KMS-11 (cell line): ENCODE measurements around the gene RNLS.
A peak's percentile ranks its signal among the peaks of the same experiment; 100 is the strongest.

Experiments
- H2AFZ ChIP-seq: fragments of 200-600 bp; sonication (generic); 2 replicates; pipeline ENCODE4 v1.6.1; 2016; ENCODE audit warnings: antibody characterized with exemption, mixed run types, low read depth
- H3K27ac ChIP-seq: fragments of 200-600 bp; sonication (generic); 2 replicates; pipeline ENCODE4 v1.6.1; 2016; ENCODE audit warnings: mild to moderate bottlenecking, mixed run types
- H3K27me3 ChIP-seq: fragments of 200-600 bp; sonication (generic); 2 replicates; pipeline ENCODE4 v1.6.1; 2017; ENCODE audit warnings: mild to moderate bottlenecking, low read depth, mixed run types, moderate library complexity; ENCODE audit not compliant: insufficient read depth
- H3K36me3 ChIP-seq: fragments of 200-600 bp; sonication (generic); 2 replicates; pipeline ENCODE4 v1.6.1; 2017; ENCODE audit warnings: mild to moderate bottlenecking, mixed run types; ENCODE audit not compliant: insufficient read depth
- H3K4me1 ChIP-seq: fragments of 200-600 bp; sonication (generic); 2 replicates; pipeline ENCODE4 v1.6.1; 2016; ENCODE audit warnings: mild to moderate bottlenecking, low read depth, mixed run types; ENCODE audit not compliant: poor library complexity, severe bottlenecking
- H3K4me2 ChIP-seq: fragments of 200-600 bp; sonication (generic); 2 replicates; pipeline ENCODE4 v1.7.0; 2016; ENCODE audit warnings: mild to moderate bottlenecking, mixed run types
- H3K4me3 ChIP-seq: fragments of 200-600 bp; sonication (generic); IDR thresholded peaks from 2 replicates; pipeline ENCODE4 v1.6.1; 2017; ENCODE audit warnings: low read depth, low read length, mixed read lengths; ENCODE audit not compliant: insufficient read depth
- H3K79me2 ChIP-seq: fragments of 200-600 bp; sonication (generic); 2 replicates; pipeline ENCODE4 v1.6.1; 2016; ENCODE audit warnings: low read depth, mixed run types; ENCODE audit not compliant: insufficient read depth
- H3K9ac ChIP-seq: fragments of 200-600 bp; sonication (generic); 2 replicates; pipeline ENCODE4 v1.6.1; 2016; ENCODE audit warnings: mild to moderate bottlenecking, mixed run types
- H4K20me1 ChIP-seq: fragments of 200-600 bp; sonication (generic); 2 replicates; pipeline ENCODE4 v1.6.1; 2016; ENCODE audit warnings: mild to moderate bottlenecking, mixed run types; ENCODE audit not compliant: insufficient read depth
- CTCF ChIP-seq: fragments of 200-600 bp; sonication (generic); conservative IDR thresholded peaks from 2 replicates; pipeline ENCODE4 v1.6.1; 2017; ENCODE audit warnings: low read depth, mild to moderate bottlenecking, antibody characterized with exemption, low read length, moderate library complexity, mixed read lengths

The RNLS gene

GRCh38 chr10:88386821-88387773 lies 196.0 kb downstream of the RNLS start:
- Histone ChIP-seq H4K20me1 (no peaks in the 10 kb centered on the region), H3K79me2 (no peaks in the 10 kb centered on the region), H2AFZ (peak overlapping the region; percentile 23; the same call in 1 of the 2 replicates), H3K36me3 (no peaks in the 10 kb centered on the region), H3K4me3 (no peak overlapping the region), H3K27me3 (no peaks in the 10 kb centered on the region), H3K4me1 (peaks cover 91% of the 10 kb centered on the region), H3K4me2 (peak overlapping the region; percentile 84), H3K9ac (peak overlapping the region; percentile 83), H3K27ac (peak overlapping the region; percentile 99)
- no peak for TF ChIP-seq CTCF

GRCh38 chr10:88386204-88386788 lies 196.8 kb downstream of the RNLS start:
- Histone ChIP-seq H4K20me1 (no peaks in the 10 kb centered on the region), H3K9ac (peak overlapping the region; percentile 83), H3K27ac (peak overlapping the region; percentile 99), H3K4me1 (peaks cover 83% of the 10 kb centered on the region), H2AFZ (peak overlapping the region; percentile 48), H3K27me3 (no peaks in the 10 kb centered on the region), H3K36me3 (no peaks in the 10 kb centered on the region), H3K79me2 (no peaks in the 10 kb centered on the region), H3K4me2 (peak overlapping the region; percentile 84), H3K4me3 (no peak overlapping the region)
- no peak for TF ChIP-seq CTCF

- no peaks in the 10 kb centered on the region for H3K36me3 ChIP-seq
- no peak overlapping the region for H3K4me3 ChIP-seq
- no peaks in the 10 kb centered on the region for H4K20me1 ChIP-seq
- H3K79me2 ChIP-seq: no peaks in the 10 kb centered on the region
- peak overlapping the region; percentile 83 for H3K9ac ChIP-seq
- H3K4me2 ChIP-seq: peak overlapping the region; percentile 84
- H3K27ac ChIP-seq: peak overlapping the region; percentile 99
- TF ChIP-seq CTCF: no peak
- H3K4me1 ChIP-seq: peaks cover 77% of the 10 kb centered on the region
- H3K27me3 ChIP-seq: no peaks in the 10 kb centered on the region
- H2AFZ ChIP-seq: peak overlapping the region; percentile 48
These were observed 197.4 kb downstream of the RNLS start for GRCh38 chr10:88385601-88386203.

- TF ChIP-seq CTCF: no peak
- no peaks in the 10 kb centered on the region for H4K20me1 ChIP-seq
- H3K27ac ChIP-seq: no peak overlapping the region; the same call in 1 of the 2 replicates
- peaks cover 65% of the 10 kb centered on the region for H3K4me1 ChIP-seq
- no peaks in the 10 kb centered on the region for H3K27me3 ChIP-seq
- no peaks in the 10 kb centered on the region for H3K79me2 ChIP-seq
- no peak overlapping the region for H3K9ac ChIP-seq
- no peak overlapping the region for H3K4me2 ChIP-seq
- H3K4me3 ChIP-seq: no peak overlapping the region
- no peak overlapping the region for H2AFZ ChIP-seq
- no peaks in the 10 kb centered on the region for H3K36me3 ChIP-seq
These were observed 199.8 kb downstream of the RNLS start for GRCh38 chr10:88383276-88383675.
